Measurements from ENCODE around the gene ABCB8.
"Not testable (repeated sequence)": the region's sequence is repeated elsewhere in the genome, so short reads cannot be mapped to it uniquely, and the experiment has no call there.

ABCB8 gene

GRCh38 chr7:151008511-151009323, 19.5 kb upstream of the ABCB8 start:
- TF ChIP-seq, protein P1, sequence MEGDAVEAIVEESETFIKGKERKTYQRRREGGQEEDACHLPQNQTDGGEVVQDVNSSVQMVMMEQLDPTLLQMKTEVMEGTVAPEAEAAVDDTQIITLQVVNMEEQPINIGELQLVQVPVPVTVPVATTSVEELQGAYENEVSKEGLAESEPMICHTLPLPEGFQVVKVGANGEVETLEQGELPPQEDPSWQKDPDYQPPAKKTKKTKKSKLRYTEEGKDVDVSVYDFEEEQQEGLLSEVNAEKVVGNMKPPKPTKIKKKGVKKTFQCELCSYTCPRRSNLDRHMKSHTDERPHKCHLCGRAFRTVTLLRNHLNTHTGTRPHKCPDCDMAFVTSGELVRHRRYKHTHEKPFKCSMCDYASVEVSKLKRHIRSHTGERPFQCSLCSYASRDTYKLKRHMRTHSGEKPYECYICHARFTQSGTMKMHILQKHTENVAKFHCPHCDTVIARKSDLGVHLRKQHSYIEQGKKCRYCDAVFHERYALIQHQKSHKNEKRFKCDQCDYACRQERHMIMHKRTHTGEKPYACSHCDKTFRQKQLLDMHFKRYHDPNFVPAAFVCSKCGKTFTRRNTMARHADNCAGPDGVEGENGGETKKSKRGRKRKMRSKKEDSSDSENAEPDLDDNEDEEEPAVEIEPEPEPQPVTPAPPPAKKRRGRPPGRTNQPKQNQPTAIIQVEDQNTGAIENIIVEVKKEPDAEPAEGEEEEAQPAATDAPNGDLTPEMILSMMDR (IDR thresholded peaks at IDR 0.05; ENCODE audit: control insufficient read depth, insufficient read depth, low read depth, low read length, missing control alignments): peak; percentile 53
- H3K4me3 ChIP-seq (ENCODE audit: control insufficient read depth, low read depth, low read length): no peak overlapping the region
- no peak for DNase-seq (ENCODE audit: low read depth)

GRCh38 chr7:151009327-151010036, 18.8 kb upstream of the ABCB8 start:
- DNase-seq (ENCODE audit: low read depth): no peak
- no peak overlapping the region for H3K4me3 ChIP-seq (ENCODE audit: control insufficient read depth, low read depth, low read length)

GRCh38 chr7:151010037-151010306, 18.3 kb upstream of the ABCB8 start:
- no peak for DNase-seq (ENCODE audit: low read depth)
- H3K4me3 ChIP-seq (ENCODE audit: control insufficient read depth, low read depth, low read length): no peak overlapping the region
- TF ChIP-seq, protein P1 (IDR thresholded peaks at IDR 0.05; ENCODE audit: control insufficient read depth, insufficient read depth, low read depth, low read length, missing control alignments): no peak

More at GRCh38 chr7:151009327-151010036, 18.8 kb upstream of the ABCB8 start:
- TF ChIP-seq, protein P1 (IDR thresholded peaks at IDR 0.05; ENCODE audit: control insufficient read depth, insufficient read depth, low read depth, low read length, missing control alignments): no peak

DNA sequence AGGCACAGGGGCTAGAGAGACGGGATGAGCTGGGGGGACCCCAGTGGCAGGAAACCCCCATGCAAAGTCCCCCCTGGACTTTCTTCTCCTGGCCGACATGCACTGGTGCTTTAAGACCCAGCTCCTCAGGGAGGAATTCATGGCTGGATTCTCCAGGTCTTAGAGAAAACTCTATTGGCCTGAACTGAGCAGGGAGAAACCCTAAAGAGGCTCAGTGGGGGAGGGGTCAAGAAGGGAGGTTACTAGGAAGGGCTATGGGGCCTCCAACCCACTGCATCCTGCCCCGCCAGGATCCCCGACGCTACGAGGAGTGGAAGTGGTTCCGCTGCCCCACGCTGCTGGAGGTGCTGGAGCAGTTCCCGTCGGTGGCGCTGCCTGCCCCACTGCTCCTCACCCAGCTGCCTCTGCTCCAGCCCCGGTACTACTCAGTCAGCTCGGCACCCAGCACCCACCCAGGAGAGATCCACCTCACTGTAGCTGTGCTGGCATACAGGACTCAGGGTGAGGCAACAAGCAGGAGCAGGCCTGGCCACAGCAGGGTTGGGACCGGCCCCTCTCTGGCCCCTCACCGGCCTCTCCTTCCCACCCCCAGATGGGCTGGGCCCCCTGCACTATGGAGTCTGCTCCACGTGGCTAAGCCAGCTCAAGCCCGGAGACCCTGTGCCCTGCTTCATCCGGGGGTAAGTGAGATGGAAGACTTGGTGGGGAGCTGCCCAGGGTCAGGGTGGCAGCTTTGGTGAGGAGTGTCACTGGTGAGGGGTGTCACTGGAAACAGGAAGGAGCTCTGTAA, 17.7 kb upstream of the ABCB8 start:
- no peak overlapping the region for H3K4me3 ChIP-seq (ENCODE audit: control insufficient read depth, low read depth, low read length)
- TF ChIP-seq, protein P1 (IDR thresholded peaks at IDR 0.05; ENCODE audit: control insufficient read depth, insufficient read depth, low read depth, low read length, missing control alignments): no peak
- DNase-seq (ENCODE audit: low read depth): no peak

- DNase-seq (ENCODE audit: low read depth): no peak
- TF ChIP-seq, protein P1 (IDR thresholded peaks at IDR 0.05; ENCODE audit: control insufficient read depth, insufficient read depth, low read depth, low read length, missing control alignments): no peak
- H3K4me3 ChIP-seq (ENCODE audit: control insufficient read depth, low read depth, low read length): no peak overlapping the region
These were observed 17.2 kb upstream of the ABCB8 start for GRCh38 chr7:151011097-151011409.

- H3K4me3 ChIP-seq (ENCODE audit: control insufficient read depth, low read depth, low read length); DNase-seq (ENCODE audit: low read depth): not testable (repeated sequence)
These were observed 16.6 kb upstream of the ABCB8 start for GRCh38 chr7:151011616-151012015.
